Hematopoietic multipotent progenitor cell treated with erythropoietin and hydrocortisone succinate and interleukin-3 and kit ligand, for 15 days (in vitro differentiated cells): ENCODE results near the gene ALAS1.
A peak's percentile ranks its signal among the peaks of the same experiment; 100 is the strongest.
"Not testable (repeated sequence)": the region's sequence is repeated elsewhere in the genome, so short reads cannot be mapped to it uniquely, and the experiment has no call there.

Experiments used
- DNase-seq: peaks from one replicate; pipeline ENCODE4 v3.0.0-alpha.2; 2015; ENCODE audit warnings: low spot score

The ALAS1 gene

GRCh38 chr3:52197842-52198625, at the start of gene ALAS1:
Gene ALAS1 (plus strand): TSS chr3:52198160. CDS start chr3:52199242, 1,082 bp downstream.
- peak; percentile 96 for DNase-seq

- no peak for DNase-seq
Measured at GRCh38 chr3:52149021-52149420, 48.9 kb upstream of the ALAS1 start.

GRCh38 chr3:52149726-52150125, 48.2 kb upstream of the ALAS1 start:
- no peak for DNase-seq

GRCh38 chr3:52150357-52150756, 47.6 kb upstream of the ALAS1 start:
- no peak for DNase-seq

- DNase-seq, result no peak
Measured at GRCh38 chr3:52150860-52151259, 47.1 kb upstream of the ALAS1 start.

GRCh38 chr3:52151991-52152390, 46.0 kb upstream of the ALAS1 start:
- DNase-seq, result not testable (repeated sequence)

GRCh38 chr3:52153389-52154096, 44.4 kb upstream of the ALAS1 start:
- peak; percentile 12 for DNase-seq

GRCh38 chr3:52154135-52155094, 43.5 kb upstream of the ALAS1 start, which contains the start of gene POC1A:
Gene POC1A (minus strand): TSS chr3:52154423. CDS start chr3:52154372, 51 bp downstream.
- DNase-seq, result peak; percentile 92

GRCh38 chr3:52155912-52156311, 42.0 kb upstream of the ALAS1 start:
- no peak for DNase-seq

GRCh38 chr3:52159503-52159902, 38.5 kb upstream of the ALAS1 start:
- no peak for DNase-seq

GRCh38 chr3:52162250-52162872, 35.6 kb upstream of the ALAS1 start:
- no peak for DNase-seq

GRCh38 chr3:52167240-52167639, 30.7 kb upstream of the ALAS1 start:
- DNase-seq, result no peak

GRCh38 chr3:52170217-52170616, 27.7 kb upstream of the ALAS1 start:
- not testable (repeated sequence) for DNase-seq

GRCh38 chr3:52171514-52172261, 26.3 kb upstream of the ALAS1 start:
- DNase-seq, result peak; percentile 22

- no peak for DNase-seq
Measured at GRCh38 chr3:52172262-52172757, 25.6 kb upstream of the ALAS1 start.

GRCh38 chr3:52173101-52173500, 24.9 kb upstream of the ALAS1 start:
- DNase-seq, result no peak

GRCh38 chr3:52174896-52175295, 23.1 kb upstream of the ALAS1 start:
- peak; percentile 54 for DNase-seq

GRCh38 chr3:52175416-52176179, 22.4 kb upstream of the ALAS1 start:
- no peak for DNase-seq

GRCh38 chr3:52176180-52176752, 21.7 kb upstream of the ALAS1 start:
- DNase-seq, result no peak
